Embryonic facial prominence (tissue), 1 donor: ENCODE measurements around the gene CCN5.
"Not testable (repeated sequence)": the region's sequence is repeated elsewhere in the genome, so short reads cannot be mapped to it uniquely, and the experiment has no call there.

ENCODE experiments used
- DNase-seq: peaks from one replicate; pipeline ENCODE4 v3.0.0-alpha.2; 2016; ENCODE audit errors: extremely low spot score

Gene CCN5

DNA sequence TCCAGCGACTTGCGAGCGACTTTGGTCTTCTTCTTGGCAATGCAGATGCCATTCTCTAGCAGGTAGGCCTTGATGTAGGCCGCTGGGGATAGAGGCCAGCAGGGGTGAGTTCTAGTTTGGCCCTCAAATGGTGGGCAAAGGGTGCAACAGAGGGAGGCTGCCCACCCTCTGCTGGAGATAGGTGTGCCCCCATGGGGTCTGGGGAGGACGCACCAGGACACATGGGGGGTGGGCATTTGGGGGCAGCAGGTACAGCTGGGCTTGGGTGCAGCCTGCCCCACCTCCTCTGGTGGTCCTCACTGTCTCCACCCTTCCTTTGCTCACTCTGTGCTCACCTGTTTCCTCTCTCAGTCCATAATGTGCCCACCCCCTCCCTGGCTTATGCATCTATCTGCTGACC lies 41.8 kb downstream of the CCN5 start:
- no peak for DNase-seq

DNA sequence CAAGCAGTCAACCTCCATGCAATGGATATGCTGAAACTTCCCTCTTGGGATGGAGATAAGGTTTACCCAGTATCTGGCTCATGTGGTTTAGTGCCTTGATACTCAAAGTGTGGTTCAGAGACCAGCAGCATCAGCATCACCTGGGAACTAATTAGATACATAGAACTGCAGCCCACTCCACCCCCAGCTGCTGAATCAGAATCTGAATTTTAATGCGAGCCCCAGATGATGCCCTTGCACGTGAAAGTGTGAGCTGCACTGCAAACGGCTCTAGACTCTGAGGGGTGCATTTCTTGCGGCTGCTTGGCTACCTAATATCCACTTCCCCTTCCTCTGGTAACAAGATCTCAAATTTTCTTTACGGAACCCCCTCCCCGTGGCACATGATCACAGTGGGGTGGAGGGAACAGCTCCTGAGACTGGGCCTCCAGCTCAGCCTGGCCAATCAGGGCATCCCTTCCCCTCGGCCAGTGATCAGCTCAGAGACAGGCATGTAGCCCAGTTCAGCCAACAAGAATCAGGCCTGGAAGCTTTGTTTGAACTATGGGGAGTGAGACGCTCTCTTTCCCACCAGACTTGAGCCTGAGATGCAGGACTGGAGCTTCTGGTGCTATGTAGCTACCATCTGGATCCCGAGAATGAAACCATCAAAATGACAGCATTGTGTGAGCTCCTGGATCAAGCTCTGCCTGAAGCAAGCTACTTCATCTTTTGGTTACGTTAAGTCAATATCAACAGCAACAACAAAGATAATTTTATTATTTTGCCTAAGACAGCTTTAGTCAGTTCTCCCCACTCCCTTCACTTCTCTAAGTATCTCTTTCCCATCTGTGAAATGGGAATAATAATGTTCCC lies 43.3 kb downstream of the CCN5 start:
- DNase-seq, result no peak

DNA sequence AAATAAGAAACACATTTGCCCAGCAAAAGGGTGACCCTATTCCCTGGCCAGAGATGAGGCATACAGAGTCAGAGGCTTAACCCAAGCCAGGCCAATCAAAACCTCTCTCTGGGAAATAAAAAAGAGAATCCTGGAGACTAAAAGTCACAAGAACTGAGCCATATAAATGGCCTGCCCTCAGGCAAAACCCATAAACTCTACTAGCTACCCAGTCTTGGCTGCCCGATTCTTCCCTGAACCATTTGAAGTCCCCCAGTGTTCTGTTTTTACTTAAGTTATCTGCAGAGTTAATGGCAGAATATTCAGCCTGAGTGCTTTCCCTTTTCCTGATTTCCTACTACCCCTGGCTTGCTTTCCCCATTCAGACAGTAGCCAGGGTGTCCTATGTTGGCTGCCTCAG lies 44.4 kb downstream of the CCN5 start:
- DNase-seq, result no peak

DNA sequence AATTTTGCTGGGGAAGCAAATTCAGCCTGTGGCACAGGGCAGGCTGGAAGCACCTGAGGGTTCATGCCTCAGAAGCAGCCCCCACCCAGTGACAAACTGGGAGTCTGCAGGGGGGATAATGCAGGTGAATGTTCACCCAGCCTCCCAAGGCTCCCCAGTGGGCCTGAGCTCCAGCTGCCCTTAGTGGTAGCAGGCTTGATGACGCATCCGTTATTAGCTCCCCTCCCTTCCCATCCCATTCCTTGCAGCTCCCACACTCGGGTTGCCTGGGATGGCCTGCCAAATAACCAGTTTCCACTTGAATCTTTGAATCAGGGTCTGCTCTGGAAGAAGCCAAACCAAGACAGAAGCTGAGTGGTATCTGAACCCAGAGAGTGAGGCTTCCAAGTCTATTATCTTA lies 46.3 kb downstream of the CCN5 start:
- no peak for DNase-seq

DNA sequence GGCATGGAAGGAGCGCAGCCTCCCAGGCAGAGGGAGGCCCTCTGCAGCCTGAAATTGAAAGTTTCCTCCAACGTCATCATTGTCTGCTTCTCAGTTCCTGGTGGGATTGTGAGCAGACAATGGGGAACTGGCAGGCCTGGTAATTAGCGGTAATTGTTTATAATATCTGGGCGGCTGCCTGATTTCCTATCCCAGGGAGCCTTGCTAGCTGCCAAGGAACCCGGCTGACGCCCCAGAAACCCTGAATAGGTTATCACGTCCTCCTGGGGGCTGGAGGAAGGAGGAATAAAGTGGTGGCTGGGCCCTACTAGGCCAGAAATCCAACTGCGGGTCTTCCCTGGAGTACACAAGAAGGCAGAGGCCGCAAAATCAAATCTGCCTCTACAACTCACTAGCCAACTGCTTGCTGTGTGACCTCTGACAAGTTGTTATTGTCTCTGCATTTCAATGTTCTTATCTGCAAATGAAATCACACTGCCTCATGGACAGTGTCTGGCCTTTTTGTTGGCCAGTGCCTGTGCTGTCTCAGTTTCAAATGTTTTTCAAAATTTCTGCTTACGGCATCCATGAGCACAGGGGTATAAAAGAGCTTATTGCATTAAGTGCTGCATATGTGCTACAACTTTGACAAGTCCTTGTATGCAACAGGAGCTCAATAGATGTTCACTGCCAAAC lies 47.4 kb downstream of the CCN5 start:
- no peak for DNase-seq

DNA sequence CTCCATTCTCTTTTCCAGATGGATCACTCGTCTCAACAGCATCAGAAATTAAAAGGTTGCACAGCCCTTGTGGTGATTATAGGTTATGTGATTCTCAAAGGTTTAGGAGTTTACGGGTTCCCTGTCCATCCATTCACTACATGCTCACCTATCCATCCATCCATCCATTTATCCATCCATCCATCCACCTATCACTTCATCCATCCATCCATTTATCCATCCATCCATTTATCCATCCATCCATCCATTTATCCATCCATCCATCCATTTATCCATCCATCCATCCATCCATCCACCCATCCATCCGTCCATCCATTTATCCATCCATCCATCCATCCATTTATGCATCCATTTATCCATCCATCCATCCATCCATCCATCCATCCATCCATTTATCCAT lies 48.6 kb downstream of the CCN5 start:
- not testable (repeated sequence) for DNase-seq

DNA sequence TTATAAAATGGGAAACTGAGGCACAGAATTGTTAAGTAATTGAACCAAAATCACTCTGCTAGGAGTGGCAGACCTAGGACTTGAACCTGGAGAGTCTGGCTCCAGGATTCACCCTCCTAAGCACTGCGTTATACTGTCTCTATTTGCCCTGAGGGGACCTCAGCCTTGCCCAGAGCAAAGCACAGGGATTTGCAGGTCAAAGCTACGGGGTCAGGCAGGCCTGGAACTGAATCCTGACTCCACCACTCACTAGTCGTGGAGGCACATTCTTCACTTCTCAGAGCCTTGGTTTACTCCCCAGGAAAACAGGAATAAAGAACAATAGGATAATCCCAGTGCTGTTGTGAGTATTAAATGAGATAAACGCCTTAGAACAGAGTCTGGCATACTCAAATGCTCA lies 49.9 kb downstream of the CCN5 start:
- DNase-seq, result no peak

DNA sequence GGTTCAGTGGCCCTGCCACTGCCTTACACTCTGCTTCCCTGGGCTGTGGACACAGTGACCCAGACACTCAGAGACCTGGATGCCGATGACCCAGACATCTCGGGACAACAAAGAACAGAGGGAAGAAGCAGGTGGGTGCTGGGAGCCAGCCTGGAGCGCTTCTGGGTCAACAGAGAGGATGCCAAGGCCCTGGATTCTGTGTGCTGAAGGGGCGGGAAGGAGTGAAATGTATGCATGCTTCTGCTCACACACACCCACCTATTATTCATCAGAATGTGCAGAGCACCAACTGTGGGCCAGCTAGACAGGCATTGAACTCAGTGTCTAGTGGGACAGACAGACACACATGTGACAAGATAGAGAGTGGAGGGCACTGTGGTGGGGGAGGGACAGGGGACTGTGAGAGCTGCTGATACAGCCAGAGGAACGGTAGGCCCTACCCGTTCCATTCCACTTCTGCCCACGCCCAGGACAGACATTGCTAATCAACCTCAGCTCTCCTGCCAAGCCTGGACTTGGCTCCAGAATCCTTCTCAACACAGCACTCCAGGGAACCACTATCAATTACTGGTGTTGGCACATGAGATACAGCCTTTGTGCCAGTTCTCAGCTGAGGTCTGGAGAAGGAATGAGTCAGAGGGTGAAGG lies 50.7 kb downstream of the CCN5 start:
- no peak for DNase-seq

DNA sequence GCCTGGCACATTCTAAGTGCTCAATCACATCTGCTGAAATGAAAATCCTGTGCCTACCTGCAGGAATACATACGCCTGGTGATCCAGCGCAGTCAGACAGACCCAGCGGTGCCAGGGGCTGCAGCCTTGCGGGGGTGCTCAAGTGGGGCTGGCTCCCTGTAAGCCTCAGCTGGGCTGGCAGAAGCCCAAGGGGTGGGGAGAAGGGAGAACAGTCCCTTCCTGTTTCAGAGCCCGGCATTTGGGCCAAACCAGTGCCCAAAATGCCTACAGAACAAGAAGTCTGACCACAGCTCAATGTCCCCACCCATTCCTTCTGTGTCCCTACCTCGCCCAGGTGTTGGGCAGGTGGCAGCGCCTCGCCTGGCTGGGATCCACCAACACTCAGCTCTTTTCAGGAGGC lies 53.1 kb downstream of the CCN5 start:
- no peak for DNase-seq

DNA sequence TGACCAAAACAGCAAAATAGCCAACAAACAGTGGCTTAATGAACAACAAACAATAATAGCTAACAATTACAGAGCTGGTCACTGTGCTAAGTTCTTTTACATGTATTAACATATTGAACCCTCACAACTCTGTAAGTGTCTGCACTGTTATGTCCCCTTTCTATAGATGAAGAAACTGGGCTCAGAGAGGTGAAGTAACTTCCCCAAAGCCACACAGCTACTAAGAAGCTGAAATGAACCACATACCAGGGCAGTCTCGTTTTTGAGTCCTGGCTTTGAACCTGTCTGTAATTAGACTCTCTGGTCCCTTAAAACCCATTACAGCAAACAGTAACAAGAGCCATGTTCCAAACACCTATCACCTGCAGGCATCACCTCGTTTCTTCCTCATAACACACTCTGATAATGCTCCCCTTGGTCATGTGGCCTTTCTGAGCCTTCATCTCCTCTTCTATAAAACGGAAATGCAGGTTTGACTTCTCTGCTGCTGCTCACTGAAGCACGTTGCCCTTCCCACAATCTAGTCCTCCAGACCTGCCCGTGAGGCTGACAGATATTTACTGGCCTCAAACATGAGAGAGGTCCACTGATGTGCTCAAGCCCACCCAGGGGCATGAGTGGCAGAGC lies 53.8 kb downstream of the CCN5 start:
- no peak for DNase-seq

DNA sequence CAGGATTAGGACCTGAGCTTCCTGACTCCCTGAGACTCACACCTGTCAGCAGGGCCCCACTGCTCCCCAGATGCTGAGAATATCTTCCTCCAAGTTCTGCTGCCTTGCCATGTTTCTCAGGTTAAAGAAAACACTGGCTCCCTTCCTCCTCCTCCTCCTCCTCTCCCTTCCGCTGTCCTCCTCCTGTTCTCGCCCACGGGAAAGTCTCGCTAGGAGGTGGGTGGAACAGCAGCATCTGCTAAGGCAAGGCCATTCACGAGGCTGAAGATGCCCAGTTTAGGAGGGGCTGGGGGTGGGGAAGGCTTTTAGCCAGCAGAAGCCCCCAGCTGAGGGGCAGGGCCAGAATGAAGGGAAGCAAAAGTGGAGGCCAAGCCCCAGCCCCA lies 54.3 kb downstream of the CCN5 start:
- no peak for DNase-seq

DNA sequence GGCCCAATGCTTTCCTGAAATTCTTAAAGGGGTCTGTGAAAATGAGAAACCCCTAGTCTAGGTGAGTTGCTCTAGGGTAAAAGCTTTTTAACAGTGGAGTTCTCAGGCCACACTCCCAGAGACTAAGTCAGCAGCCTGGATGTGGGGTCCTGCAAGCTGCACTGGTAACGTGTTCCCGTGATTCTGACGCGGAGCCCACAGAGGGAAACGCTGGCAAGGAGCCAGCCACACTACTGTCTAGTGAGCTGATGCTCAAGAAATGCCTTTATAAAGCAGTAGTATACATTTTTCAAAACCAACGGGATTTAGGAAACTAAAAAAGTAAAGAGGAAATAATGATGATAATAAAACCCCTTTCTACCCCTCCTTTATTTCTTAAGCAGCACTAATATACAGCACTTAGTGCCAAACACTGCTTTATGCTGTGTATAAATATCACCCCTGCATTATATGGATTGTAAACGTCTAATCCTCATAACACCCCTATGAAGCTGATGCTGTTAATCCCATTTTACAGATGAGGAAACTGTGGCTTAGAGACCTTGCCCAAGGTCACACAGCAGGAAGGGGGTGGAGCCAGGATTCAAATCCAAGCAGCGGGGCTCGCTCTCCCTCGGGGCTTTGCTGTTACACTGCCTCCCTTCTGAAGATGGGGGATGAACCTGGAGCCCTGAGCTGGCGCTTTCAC lies 55.5 kb downstream of the CCN5 start:
- no peak for DNase-seq

DNA sequence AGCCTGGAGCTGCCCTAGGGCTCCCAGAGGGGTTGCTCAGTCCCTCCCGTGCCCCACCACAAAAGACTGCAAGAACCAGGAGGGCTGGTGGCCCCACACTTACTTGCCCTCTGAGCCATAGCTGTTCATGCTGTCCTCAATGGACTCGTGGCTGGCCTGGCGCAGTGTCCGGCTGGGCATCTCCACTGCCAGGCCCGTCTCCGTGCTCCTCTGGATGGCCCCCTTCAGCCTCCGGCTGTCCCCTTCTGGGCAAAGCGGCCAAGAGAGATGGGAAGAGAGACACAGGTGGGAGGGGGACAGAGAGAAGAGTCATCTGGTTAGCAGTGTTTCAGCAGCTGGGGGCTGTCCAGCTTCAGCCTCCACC lies 56.0 kb downstream of the CCN5 start:
- no peak for DNase-seq

DNA sequence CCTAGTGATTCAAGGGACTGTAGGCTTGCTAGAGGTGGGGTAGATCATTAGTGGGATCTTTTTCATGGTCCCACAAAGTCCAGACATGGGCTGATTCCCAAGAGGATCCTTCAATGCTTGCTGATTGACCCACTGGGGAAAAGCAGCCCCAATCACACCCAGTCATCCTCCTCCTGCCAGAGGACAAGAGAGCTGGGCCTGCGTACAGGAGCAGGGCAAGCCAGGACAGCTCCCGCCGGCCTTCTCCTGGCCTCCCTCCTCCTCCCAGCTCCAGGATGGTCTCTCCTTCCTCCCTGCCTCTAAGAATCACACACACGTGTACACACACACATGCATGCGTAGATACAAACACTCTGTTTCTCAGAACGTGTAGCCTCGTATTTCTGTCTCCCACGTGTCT lies 57.5 kb downstream of the CCN5 start:
- no peak for DNase-seq

DNA sequence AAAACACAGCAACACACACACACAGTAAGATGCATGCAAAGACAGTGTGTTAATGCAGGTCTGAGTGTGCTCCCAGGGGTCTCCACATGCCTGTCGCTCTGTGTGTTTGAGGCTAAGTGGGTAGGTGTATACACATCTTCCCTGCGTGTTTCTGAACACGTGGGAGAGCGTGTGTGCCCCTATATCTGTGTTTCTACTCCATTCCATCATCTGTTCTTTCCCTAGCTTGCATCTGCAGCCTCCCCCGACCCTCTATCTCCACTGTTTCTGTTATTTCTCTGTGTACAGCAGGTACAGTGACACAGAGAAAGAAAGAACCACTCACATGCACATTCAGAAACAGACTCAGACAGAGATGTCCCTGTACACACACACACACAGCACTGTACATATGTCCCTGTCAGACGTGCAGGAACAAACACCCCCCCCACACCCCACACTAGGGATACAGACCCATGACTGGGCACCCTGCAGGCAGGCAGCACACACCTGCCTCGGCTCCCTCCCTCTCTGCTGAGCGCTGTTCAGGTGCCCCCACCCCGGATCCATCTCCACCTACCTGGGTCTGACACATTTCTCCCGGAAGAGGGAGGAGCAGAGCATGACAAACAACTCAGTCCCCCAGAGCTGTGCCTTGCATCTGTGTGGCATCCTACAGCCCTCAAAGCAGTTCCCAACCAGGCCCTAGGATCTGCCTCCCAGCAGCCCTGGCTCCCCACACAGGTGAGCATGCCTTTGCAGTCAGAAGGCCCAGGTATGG lies 58.1 kb downstream of the CCN5 start:
- no peak for DNase-seq

DNA sequence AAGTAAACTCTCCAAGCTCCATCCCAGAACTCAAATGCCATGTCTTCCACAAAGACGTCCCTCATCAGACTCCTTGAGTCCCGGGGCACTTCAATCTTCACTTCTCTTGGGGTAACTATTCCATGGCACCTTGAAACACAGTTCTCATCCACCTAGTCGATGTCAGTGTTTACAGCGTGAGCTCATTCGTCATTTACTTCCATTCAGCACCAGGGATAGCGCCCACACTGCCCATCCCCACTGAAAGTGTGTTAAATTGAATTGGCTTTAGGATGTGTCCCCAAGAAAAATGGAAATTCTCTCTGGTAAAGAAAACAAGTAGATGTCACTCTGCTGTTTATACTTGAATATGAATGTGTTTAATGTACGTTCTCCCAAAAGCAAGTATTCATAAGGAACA lies 61.8 kb downstream of the CCN5 start:
- no peak for DNase-seq
